ENCODE data around the gene GNAI2. TPM values are rescaled to one million over a fixed set of nuclear protein-coding genes. Genes with fewer than 3 reads are reported as not detected.
"Not testable (repeated sequence)": the region's sequence is repeated elsewhere in the genome, so short reads cannot be mapped to it uniquely, and the experiment has no call there.

GNAI2 gene
- total RNA-seq, 1 experiment from 2014 or later: 201 TPM

DNA sequence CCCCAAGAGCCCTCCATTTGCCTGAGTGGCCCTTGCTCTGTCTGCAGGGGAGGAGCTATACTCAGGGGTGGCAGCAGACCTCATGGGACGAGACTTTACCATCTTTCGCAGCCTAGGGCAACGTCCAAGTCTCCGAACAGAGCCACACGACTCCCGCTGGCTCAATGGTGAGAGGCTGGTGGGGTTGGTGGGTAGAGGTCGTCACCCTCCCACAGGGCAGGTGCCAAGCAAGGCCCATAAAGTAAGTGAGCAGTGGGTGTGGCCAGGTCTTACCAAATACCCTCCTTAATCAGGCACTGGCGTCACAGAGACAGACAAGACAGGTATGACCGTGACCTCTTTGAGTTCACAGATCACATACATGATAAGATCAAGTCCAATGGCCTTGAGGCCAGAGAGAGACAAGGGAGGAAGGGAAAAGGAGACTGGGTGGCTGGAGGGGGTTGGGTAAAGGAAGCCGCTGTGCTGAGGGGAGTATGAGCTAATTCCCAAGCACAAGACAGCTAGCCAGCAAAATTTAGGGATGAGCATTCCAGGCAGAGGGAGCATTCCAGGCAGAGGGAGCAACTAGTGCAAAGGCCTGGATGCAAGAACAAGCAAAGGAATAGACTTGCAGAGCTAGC lies 35.4 kb downstream of the GNAI2 start:
- H3K4me3 ChIP-seq: no peak overlapping the region
- peak overlapping the region; percentile 92 for H3K4me2 ChIP-seq
- peaks cover 15% of the 10 kb centered on the region for H3K79me2 ChIP-seq (ENCODE audit: low read depth)
- intact Hi-C loops (cut with micrococcal nuclease; ENCODE audit: unreplicated experiment): loop anchor here (5.0 kb wide), 1 partner anchor 149 kb away; no protein-coding TSS in a partner anchor
- H3F3A ChIP-seq (ENCODE audit: insufficient read depth, low read depth): peaks cover 29% of the 10 kb centered on the region
- CTCF ChIA-PET: interaction anchor here (0.6 to 1.5 kb wide), 4 partner anchors 11 to 343 kb away, joined by 4 to 9 read pairs (median 6); no protein-coding TSS in a partner anchor
- no peaks in the 10 kb centered on the region for H3K9me3 ChIP-seq (ENCODE audit: insufficient read depth, low read depth)
- no peak overlapping the region for H3K27ac ChIP-seq
- no peak overlapping the region for H2AFZ ChIP-seq
- H3K36me3 ChIP-seq (ENCODE audit: low read depth): no peaks in the 10 kb centered on the region
- H3K4me1 ChIP-seq (replicated peaks; ENCODE audit: insufficient read depth): peaks cover 50% of the 10 kb centered on the region
- POLR2A ChIA-PET (ENCODE audit: unreplicated experiment): interaction anchor here (0.5 to 0.6 kb wide), 2 partner anchors 8 to 28 kb away, joined by 3 read pairs; partner anchors contain the start of genes HYAL3 and NAA80
- DNase-seq: no peak
- TF ChIP-seq EZH2 (IDR thresholded peaks at IDR 0.05; ENCODE audit: low read depth): no peak
- TF ChIP-seq, protein P1, sequence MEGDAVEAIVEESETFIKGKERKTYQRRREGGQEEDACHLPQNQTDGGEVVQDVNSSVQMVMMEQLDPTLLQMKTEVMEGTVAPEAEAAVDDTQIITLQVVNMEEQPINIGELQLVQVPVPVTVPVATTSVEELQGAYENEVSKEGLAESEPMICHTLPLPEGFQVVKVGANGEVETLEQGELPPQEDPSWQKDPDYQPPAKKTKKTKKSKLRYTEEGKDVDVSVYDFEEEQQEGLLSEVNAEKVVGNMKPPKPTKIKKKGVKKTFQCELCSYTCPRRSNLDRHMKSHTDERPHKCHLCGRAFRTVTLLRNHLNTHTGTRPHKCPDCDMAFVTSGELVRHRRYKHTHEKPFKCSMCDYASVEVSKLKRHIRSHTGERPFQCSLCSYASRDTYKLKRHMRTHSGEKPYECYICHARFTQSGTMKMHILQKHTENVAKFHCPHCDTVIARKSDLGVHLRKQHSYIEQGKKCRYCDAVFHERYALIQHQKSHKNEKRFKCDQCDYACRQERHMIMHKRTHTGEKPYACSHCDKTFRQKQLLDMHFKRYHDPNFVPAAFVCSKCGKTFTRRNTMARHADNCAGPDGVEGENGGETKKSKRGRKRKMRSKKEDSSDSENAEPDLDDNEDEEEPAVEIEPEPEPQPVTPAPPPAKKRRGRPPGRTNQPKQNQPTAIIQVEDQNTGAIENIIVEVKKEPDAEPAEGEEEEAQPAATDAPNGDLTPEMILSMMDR (conservative IDR thresholded peaks at IDR 0.05): no peak
- no peaks in the 10 kb centered on the region for H3K9me2 ChIP-seq (ENCODE audit: insufficient read depth)
- no peaks in the 10 kb centered on the region for H4K20me1 ChIP-seq (ENCODE audit: insufficient read depth)
- no TSS peak for BruUV-seq (replicated peaks)
- no peaks in the 10 kb centered on the region for H3K27me3 ChIP-seq (ENCODE audit: insufficient read depth, low read depth)

DNA sequence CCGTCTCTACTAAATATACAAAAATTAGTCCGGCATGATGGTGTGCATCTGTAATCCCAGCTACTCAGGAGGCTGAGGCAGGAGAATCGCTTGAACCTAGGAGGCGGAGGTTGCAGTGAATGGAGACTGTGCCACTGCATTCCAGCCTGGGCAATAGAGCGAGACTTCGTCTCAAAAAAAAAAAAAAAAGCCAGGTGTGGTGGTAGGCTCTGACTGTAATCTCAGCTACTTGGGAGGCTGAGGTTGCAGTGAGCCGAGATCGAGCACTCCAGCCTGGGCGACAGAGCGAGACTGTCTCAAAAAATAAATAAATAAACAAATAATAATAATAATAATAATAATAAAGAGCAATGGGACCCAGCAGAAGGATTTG lies 36.5 kb downstream of the GNAI2 start:
- H3K9me3 ChIP-seq (ENCODE audit: insufficient read depth, low read depth); H4K20me1 ChIP-seq (ENCODE audit: insufficient read depth); DNase-seq; H3K4me3 ChIP-seq; H2AFZ ChIP-seq; H3K27me3 ChIP-seq (ENCODE audit: insufficient read depth, low read depth); H3K36me3 ChIP-seq (ENCODE audit: low read depth); H3K4me2 ChIP-seq; BruUV-seq (replicated peaks); H3K27ac ChIP-seq; H3K9me2 ChIP-seq (ENCODE audit: insufficient read depth): not testable (repeated sequence)
- Histone ChIP-seq H3F3A (ENCODE audit: insufficient read depth, low read depth) (peaks cover 29% of the 10 kb centered on the region), H3K4me1 (replicated peaks; ENCODE audit: insufficient read depth) (peaks cover 44% of the 10 kb centered on the region), H3K79me2 (ENCODE audit: low read depth) (peaks cover 15% of the 10 kb centered on the region)
- intact Hi-C loops (cut with micrococcal nuclease; ENCODE audit: unreplicated experiment): loop anchor here (5.0 kb wide), 1 partner anchor 150 kb away; no protein-coding TSS in a partner anchor
- CTCF ChIA-PET: interaction anchor here (0.7 to 1.5 kb wide), 3 partner anchors 13 to 50 kb away, joined by 3 to 7 read pairs (median 4); partner anchors contain the start of gene HYAL2
- POLR2A ChIA-PET (ENCODE audit: unreplicated experiment): interaction anchor here (0.7 kb wide), 1 partner anchor 45 kb away, joined by 16 read pairs; no protein-coding TSS in a partner anchor

DNA sequence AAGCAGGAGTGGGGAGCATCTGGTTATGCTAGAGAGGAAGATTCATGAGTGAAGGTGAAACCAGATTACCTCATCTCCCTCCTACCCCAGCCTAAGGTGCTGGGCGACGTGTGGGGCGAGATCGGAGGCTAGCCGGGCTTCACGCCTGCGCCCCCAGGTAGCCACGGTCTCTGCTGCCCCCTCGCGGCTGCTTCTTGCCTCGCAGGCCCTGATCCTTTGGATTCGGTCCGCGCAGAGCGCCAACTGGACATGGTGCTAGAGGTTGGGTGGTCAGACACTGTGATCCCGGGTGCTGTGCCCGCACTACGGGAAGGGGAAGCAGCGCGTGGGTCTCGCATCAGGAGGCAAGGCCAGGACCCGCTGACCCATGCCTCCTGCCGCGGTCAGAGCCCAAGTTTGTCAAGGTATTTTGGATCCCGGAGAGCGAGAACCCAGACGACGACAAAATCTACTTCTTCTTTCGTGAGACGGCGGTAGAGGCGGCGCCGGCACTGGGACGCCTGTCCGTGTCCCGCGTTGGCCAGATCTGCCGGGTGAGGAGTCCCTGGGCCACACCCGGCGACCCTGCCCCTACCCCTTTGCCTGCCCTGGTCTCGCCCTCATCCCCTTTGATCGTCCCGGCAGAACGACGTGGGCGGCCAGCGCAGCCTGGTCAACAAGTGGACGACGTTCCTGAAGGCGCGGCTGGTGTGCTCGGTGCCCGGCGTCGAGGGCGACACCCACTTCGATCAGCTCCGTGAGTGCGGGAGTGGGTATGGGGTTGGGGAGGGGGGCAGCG lies 37.1 kb downstream of the GNAI2 start:
- H3K4me3 ChIP-seq: no peak overlapping the region
- intact Hi-C loops (cut with micrococcal nuclease; ENCODE audit: unreplicated experiment): loop anchor here (1.0 to 5.0 kb wide), 4 partner anchors 13 to 151 kb away; no protein-coding TSS in a partner anchor
- DNase-seq: peak; percentile 61 to 85
- H3K27ac ChIP-seq: no peak overlapping the region
- peaks cover 15% of the 10 kb centered on the region for H3K79me2 ChIP-seq (ENCODE audit: low read depth)
- POLR2A ChIA-PET (ENCODE audit: unreplicated experiment): interaction anchor here (0.6 kb wide), 1 partner anchor 80 kb away, joined by 4 read pairs; no protein-coding TSS in a partner anchor
- H2AFZ ChIP-seq: no peak overlapping the region
- BruUV-seq (replicated peaks): no TSS peak
- H4K20me1 ChIP-seq (ENCODE audit: insufficient read depth): no peaks in the 10 kb centered on the region
- CTCF ChIA-PET: interaction anchor here (0.7 to 1.2 kb wide), 2 partner anchors 14 to 50 kb away, joined by 3 to 7 read pairs; partner anchors contain the start of gene HYAL2
- H3K4me2 ChIP-seq: 0 out of 2 replicates have a peak overlapping the region, but pooled peaks have one; percentile 36
- H3K27me3 ChIP-seq (ENCODE audit: insufficient read depth, low read depth): no peaks in the 10 kb centered on the region
- no peaks in the 10 kb centered on the region for H3K9me3 ChIP-seq (ENCODE audit: insufficient read depth, low read depth)
- H3F3A ChIP-seq (ENCODE audit: insufficient read depth, low read depth): peaks cover 29% of the 10 kb centered on the region
- H3K9me2 ChIP-seq (ENCODE audit: insufficient read depth): no peaks in the 10 kb centered on the region
- TF ChIP-seq, protein P1 (conservative IDR thresholded peaks at IDR 0.05): peak; percentile 91
- no peak for TF ChIP-seq EZH2 (IDR thresholded peaks at IDR 0.05; ENCODE audit: low read depth)
- H3K4me1 ChIP-seq (replicated peaks; ENCODE audit: insufficient read depth): peaks cover 44% of the 10 kb centered on the region
- H3K36me3 ChIP-seq (ENCODE audit: low read depth): no peaks in the 10 kb centered on the region

All from PC-9 (cell line).